ENCODE data around the gene SNAPC1. TPM values are rescaled to one million over a fixed set of nuclear protein-coding genes. Genes with fewer than 3 reads are reported as not detected.
A peak's percentile ranks its signal among the peaks of the same experiment; 100 is the strongest.

SNAPC1 gene, protein sequence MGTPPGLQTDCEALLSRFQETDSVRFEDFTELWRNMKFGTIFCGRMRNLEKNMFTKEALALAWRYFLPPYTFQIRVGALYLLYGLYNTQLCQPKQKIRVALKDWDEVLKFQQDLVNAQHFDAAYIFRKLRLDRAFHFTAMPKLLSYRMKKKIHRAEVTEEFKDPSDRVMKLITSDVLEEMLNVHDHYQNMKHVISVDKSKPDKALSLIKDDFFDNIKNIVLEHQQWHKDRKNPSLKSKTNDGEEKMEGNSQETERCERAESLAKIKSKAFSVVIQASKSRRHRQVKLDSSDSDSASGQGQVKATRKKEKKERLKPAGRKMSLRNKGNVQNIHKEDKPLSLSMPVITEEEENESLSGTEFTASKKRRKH
- total RNA-seq: 13.7 TPM
- long read RNA-seq, transcript SNAPC1-201 (10 exons, 2,656 nt): major isoform, 34 of 37 reads
- long read RNA-seq, partial matches to known transcripts: 1 of 37 reads
- long read RNA-seq, other reads (novel, unspliced or antisense): 2 of 37 reads

DNA sequence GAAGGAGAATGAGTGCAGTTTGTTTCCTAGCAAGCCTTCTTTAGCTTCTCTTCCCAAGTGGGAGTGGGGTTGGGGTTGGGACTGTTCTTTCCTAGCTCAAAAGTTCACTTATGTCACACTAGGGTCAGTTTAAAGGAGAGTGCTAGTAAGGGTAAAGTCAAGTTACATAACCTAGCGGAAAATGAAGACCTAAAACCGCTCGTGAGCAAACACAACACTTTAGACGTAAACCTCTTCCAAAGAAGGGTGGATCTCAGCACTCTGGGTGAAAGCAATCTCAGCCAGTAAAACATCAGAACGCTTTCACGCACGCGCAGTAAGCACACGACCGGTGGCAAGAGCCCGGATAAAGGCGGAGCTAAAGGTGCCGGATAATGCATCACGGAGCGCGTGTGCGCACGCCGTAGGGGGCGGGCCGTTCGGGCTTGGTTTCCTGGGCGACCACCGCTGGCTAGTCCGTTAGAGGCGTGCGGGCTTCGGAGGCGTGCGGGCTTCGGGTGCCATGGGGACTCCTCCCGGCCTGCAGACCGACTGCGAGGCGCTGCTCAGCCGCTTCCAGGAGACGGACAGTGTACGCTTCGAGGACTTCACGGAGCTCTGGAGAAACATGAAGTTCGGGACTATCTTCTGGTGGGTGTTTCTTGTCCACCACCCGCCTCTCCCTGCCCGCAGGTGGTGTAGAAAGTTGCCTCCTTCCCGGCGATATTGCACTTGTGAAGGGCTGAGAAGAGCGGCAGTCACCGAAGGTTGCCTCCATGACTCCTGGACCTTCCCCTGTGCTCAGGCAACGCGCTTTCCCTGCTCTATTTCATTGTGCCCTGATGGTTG is at the start of gene SNAPC1:
Gene SNAPC1, plus strand, starts transcription at position 462 of the 828 bp plus-strand sequence. Its CDS starts 41 bp downstream, at position 503.
- intact Hi-C loops (cut with DNase I): no loop called here
- peak; percentile 99 for DNase-seq
- ATAC-seq (ENCODE audit: poor library complexity): peak; percentile 99

DNA sequence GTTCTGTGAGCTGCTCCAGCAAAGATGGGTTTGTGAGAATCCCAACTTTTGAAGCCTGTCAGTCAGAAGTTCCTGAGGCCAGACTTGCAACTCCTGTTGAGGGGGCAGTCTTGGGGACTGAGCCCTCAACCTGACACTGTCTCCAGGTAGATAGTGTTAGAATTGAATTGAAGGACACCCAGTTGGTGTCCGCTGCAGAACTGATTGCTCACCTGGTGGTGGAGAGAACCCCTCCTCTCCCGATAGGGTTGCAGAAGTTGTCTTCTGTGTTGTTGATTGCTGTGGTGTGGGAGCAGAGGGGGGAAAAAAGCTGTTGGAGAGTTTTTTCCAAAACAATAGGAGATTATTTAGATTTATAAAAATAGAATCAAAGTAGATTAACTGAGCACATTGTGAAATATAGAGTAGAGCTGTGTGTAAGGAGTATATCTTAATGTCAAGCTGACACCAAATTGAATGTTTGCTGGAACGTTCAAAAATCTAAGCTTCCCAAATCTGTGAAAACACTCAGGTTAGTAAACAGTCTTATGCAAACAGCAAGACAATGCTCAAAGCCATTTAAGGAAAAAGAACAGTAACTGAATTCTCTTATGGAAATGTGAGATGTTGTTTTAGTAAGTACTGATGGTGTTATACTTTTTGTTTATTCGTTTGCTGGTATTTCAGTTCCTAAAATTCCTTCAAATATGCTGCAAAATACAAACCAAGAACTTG is 48.3 kb upstream of the SNAPC1 start:
- no peak for ATAC-seq (ENCODE audit: poor library complexity)
- intact Hi-C loops (cut with DNase I): no loop called here

DNA sequence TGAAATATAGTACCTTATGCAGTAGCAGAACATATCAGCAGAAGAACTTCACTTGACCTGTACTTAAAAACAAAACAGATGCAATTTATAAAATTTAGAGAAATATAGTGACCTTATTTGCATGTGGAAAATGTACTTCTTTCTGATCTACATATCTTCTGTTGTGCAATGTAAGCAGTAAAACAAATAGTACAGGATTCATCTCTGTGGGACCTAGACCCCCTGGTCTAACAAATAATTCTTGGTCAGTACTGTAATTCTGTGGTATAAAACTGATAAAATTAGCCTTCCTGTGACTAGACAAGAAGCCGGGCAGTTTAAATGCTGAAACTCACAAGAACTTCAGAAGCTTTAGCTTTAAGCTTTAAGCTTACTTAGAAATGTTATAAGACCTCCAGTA is 45.3 kb upstream of the SNAPC1 start:
- DNase-seq: no peak
- no peak for ATAC-seq (ENCODE audit: poor library complexity)
- intact Hi-C loops (cut with DNase I): no loop called here

More for the DNA sequence above, 48.3 kb upstream of the SNAPC1 start:
- DNase-seq: no peak

DNA sequence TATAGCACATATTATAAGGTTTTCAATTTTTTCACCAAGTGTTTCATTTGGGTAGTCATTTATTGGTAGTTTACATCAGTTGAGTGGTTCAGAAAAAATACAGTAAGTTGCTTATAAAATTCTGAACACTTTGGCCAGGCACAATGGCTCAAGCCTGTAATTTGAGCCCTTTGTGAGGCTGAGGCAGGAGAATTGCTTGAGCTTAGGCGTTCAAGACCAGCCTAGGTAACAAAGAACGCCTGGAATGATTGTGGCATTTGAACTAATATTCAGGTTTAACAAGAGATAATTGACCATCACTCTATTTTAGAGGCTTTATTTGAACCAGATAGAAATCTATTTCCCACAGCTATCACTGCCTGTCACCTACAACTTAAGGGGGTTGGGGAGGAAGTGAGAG is 44.2 kb upstream of the SNAPC1 start:
- DNase-seq (no peak), ATAC-seq (ENCODE audit: poor library complexity) (no peak)
- intact Hi-C loops (cut with DNase I): no loop called here

DNA sequence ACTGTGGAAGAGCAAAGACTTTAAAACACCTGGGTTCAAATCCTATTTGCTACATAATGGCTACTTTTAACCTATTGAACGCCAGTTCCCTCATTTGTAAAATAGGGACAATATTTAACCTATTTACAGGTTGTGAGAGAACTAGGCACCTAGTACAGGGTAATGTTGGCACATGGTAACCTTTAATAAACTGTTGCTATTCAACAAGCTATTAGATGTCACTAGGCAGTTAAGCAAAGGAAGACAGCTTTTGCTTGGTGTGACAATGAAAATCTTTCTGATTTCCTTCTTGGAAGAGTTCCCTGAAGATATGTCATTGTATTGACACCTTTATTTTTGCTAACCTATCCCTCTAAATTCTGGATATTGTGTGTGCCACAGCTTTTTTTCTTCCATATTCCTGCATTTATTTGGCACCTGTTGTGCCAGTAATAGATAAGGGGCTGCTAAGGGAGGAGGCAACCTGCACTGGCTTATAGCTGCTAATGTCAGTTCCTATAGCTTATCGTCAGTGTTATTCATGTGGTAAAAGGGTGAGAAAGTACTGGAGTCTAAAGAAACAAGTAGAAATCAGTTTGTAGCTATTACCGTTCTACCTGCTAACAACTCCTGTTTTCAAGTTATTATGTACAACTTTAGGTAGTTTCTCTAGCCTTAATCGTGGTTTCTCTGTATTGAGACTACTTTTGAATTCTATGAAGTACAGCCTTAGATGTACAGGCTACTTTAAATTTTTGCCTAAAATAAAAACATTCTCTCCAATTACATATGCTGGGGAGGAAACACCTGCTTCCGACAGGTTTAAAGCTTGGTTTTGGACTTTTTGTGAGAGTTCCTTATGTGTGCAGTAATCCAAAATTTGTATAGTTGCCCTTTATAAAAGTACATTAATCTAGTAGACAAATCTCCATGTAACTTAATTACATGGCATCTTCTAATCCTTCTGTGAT is 42.6 kb upstream of the SNAPC1 start:
- intact Hi-C loops (cut with DNase I): loop anchor here (10.0 kb wide), 1 partner anchor 255 kb away; no protein-coding TSS in a partner anchor
- no peak for ATAC-seq (ENCODE audit: poor library complexity)

DNA sequence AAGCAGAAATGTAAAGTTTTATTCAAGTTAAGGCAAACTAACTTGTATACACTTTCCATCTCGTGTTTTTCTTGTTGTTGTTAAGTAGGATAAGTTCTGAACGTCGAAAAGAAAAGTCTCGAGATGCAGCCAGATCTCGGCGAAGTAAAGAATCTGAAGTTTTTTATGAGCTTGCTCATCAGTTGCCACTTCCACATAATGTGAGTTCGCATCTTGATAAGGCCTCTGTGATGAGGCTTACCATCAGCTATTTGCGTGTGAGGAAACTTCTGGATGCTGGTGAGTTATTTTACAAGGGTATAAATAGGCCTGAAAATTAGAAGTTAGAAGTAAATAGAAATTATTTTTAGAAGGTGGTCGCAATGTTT is 41.9 kb upstream of the SNAPC1 start:
- DNase-seq (no peak), ATAC-seq (ENCODE audit: poor library complexity) (no peak)
- intact Hi-C loops (cut with DNase I): loop anchor here (10.0 kb wide), 1 partner anchor 255 kb away; no protein-coding TSS in a partner anchor

More for the DNA sequence above, 42.6 kb upstream of the SNAPC1 start:
- no peak for DNase-seq

DNA sequence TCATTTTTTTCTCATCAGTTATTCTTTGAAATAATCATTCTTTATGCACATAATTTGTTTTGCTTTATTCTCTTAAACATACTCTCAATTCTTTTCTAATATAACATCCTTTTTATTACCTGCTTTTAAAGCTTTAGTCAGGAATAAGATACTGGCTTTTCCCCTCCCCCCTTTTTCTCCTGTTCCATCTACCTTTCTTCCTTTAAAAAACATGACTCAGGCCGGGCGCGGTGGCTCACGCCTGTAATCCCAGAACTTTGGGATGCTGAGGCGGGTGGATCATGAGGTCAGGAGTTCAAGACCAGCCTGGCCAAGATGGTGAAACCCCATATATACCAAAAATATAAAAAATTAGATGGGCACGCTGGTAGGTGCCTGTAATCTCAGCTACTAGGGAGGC is 41.5 kb upstream of the SNAPC1 start:
- no peak for DNase-seq
- ATAC-seq (ENCODE audit: poor library complexity): no peak
- intact Hi-C loops (cut with DNase I): loop anchor here (10.0 kb wide), 1 partner anchor 256 kb away; no protein-coding TSS in a partner anchor

DNA sequence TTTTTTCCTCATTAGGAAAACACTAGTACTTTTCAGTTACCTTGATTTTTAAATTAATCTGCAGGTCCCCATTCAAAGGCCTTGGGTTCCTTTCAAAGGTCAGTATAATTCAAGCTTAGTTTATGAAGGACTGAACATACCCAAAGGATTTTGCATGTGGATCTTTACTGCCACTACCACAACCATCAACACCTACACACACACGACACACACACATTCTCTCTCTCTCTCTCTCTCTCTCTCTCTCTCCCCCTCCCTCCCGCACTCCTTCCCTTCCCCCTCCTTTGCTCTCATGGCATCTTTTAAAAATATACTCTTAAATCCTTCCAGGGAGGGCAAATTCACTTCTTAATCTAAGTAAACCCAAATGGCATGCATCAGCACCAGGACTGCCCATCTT is 38.1 kb upstream of the SNAPC1 start:
- intact Hi-C loops (cut with DNase I): loop anchor here (10.0 kb wide), 1 partner anchor 259 kb away; no protein-coding TSS in a partner anchor
- no peak for ATAC-seq (ENCODE audit: poor library complexity)
- DNase-seq: no peak

DNA sequence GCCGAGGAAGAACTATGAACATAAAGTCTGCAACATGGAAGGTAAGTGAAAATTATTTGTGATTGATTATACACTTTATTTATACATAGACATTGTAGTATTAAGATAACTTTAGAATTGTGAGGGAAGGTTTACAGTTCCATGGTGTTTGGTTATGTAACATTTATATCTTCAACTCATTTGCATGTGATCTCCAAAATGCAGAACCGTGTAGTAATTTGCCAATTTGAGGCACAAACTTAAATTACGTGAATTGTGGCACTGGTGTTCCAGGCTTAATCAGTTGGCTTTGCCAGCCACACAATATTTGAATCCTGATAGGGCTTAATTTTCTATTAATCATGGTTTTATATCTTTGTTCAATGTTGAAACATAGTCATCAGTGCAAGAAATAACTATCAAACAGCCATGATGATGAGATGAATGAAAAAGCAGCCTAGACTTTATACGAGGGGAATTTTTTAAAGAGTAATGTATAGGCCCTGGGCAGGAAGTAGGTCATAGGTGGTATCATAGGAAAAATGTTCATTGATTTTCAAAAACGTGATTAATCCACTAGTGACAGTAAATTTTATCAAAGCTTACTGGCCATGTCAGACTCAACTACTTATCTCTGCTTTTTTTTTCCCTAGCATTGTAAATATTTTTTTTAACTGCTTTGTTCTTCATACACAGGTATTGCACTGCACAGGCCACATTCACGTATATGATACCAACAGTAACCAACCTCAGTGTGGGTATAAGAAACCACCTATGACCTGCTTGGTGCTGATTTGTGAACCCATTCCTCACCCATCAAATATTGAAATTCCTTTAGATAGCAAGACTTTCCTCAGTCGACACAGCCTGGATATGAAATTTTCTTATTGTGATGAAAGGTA is 35.2 kb upstream of the SNAPC1 start:
- no peak for DNase-seq
- intact Hi-C loops (cut with DNase I): loop anchor here (10.0 kb wide), 1 partner anchor 262 kb away; no protein-coding TSS in a partner anchor
- no peak for ATAC-seq (ENCODE audit: poor library complexity)

DNA sequence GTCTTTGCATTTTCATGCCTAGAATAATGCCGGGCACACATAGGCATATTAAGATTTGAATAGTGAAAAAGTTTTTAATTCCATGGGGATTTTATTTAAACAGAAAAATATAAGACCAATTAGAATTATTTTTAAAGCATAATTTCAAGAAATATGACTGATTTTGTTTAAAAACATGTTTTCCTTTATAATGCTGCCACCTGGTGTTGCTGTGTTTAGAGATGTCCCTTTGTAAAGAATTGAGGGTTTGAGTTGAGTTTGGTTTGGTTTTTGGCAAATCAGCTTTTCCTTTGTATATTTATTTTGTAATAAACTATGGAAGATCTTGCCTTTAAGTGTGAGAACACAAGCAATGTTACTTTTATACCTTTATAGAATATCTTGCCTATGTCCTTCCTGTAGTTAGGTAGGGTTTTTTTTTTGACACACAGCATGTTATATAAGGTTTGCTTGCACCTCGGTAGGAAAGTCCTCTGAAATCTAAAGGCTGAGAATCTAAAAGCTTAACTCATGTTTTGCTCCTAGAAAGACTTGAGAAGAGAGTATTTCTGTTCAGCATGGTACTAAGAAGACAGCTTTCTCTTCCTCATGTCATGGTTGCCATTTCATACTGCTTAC is 31.4 kb upstream of the SNAPC1 start:
- DNase-seq (no peak), ATAC-seq (ENCODE audit: poor library complexity) (no peak)
- intact Hi-C loops (cut with DNase I): no loop called here

DNA sequence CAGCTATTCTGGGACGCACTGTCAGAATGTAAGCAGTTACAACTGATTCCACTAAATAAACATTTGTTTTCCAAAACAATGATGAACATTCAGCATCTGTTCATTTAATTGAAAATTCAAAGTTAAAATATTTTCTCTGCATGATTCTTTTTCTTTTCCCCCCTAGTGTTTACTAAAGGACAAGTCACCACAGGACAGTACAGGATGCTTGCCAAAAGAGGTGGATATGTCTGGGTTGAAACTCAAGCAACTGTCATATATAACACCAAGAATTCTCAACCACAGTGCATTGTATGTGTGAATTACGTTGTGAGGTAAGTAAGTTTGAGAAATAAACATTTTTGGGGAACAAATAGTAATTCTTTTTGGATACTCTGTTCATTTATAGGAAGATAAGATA is 28.2 kb upstream of the SNAPC1 start:
- intact Hi-C loops (cut with DNase I): no loop called here
- ATAC-seq (ENCODE audit: poor library complexity): no peak
- DNase-seq: no peak

DNA sequence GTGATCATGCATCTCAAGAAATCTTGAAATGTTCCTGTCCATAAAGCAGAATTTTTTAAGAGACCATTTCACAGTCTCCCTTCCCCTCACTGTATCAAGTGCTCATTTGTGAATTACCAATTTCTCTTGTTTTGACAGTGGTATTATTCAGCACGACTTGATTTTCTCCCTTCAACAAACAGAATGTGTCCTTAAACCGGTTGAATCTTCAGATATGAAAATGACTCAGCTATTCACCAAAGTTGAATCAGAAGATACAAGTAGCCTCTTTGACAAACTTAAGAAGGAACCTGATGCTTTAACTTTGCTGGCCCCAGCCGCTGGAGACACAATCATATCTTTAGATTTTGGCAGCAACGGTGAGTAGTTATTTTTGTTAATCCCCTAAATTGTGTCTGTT is 25.5 kb upstream of the SNAPC1 start:
- ATAC-seq (ENCODE audit: poor library complexity) (no peak), DNase-seq (no peak)
- intact Hi-C loops (cut with DNase I): no loop called here

DNA sequence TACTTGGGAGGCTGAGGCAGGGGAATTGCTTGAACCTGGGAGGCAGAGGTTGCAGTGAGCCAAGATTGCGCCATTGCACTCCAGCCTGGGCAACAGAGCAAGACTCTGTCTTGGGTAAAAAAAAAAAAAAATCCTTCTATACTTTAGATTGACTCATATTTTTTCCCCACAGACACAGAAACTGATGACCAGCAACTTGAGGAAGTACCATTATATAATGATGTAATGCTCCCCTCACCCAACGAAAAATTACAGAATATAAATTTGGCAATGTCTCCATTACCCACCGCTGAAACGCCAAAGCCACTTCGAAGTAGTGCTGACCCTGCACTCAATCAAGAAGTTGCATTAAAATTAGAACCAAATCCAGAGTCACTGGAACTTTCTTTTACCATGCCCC is 24.3 kb upstream of the SNAPC1 start:
- DNase-seq: no peak
- no peak for ATAC-seq (ENCODE audit: poor library complexity)
- intact Hi-C loops (cut with DNase I): no loop called here

DNA sequence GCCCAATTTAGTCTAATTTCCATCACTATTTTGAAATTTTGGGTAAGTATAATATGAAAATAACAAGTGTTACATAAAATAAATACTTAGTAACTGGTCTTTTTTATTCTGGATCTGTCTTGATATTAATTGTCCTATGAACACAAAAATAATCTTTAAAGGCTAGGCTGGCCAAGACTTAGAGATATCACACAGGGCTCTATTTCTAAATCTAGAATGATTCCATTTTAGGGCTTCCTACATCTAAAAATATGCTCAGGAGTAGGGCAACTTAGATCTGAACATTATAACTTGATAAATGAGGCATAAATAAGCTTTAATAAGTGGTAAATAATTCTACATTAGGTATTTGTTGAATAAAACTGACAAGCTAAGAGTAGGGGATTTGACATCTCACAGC is 23.1 kb upstream of the SNAPC1 start:
- DNase-seq (no peak), ATAC-seq (ENCODE audit: poor library complexity) (no peak)
- intact Hi-C loops (cut with DNase I): no loop called here

DNA sequence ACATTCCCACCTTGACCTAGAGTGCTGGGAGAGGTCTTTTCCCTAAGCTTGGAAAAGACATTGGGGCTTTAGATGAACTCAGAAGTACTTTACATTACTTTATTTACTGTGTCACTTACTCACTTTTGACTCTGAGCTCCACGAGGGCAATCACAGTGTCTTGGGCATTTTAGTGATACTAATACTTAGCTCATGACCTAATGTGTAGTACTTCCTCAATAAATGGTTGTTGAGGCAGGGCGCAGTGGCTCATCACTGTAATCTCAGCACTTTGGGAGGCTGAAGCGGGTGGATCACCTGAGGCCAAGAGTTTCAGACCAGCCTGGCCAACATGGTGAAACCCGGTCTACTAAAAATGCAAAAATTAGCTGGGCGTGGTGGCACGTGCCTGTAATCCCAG is 19.8 kb upstream of the SNAPC1 start:
- intact Hi-C loops (cut with DNase I): no loop called here
- no peak for DNase-seq

DNA sequence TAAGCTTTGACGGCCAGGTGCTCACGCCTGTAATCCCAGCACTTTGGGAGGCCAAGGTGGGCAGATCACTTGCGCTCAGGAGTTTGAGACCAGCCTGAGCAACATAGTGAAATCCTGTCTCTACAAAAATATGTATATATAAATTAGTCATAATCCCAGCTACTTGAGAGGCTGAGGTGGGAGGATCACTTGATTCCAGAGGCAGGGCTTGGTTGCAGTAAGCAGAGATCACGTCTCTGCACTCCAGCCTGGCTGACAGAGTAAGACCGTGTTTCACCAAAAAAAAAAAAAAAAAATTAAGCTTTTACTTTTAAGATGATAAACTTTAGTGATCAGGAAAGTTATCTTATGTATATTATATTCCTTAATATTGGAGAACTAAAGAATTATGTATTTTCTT is 18.0 kb upstream of the SNAPC1 start:
- intact Hi-C loops (cut with DNase I): no loop called here
- ATAC-seq (ENCODE audit: poor library complexity): no peak
- no peak for DNase-seq

More for the DNA sequence above, 19.8 kb upstream of the SNAPC1 start:
- no peak for ATAC-seq (ENCODE audit: poor library complexity)
